Liver (tissue), 9 donors: Measurements from ENCODE around the gene ARMC9. TPM values are rescaled to one million over a fixed set of nuclear protein-coding genes. Genes with fewer than 3 reads are reported as not detected.
"Not testable (repeated sequence)": the region's sequence is repeated elsewhere in the genome, so short reads cannot be mapped to it uniquely, and the experiment has no call there.

ENCODE experiments used
- DNase-seq: peaks from one replicate; pipeline ENCODE4 v3.0.0-alpha.2; 2017; ENCODE audit warnings: low spot score
- H3K27ac ChIP-seq, 2 donors: one replicate each; pipeline ENCODE4 v1.7.0; 2013; ENCODE audit warnings: inconsistent platforms in 2 of 2, low read length in 2 of 2, control low read depth in 1 of 2, low read depth in 1 of 2, mild to moderate bottlenecking in 1 of 2
- H3K27me3 ChIP-seq, 4 donors: one replicate each; pipeline versions ENCODE4 v1.6.1 to v1.7.0; 2013; ENCODE audit warnings: low read length in 3 of 4, inconsistent platforms in 1 of 4, mild to moderate bottlenecking in 1 of 4, moderate library complexity in 1 of 4; ENCODE audit not compliant: control insufficient read depth in 4 of 4, insufficient read depth in 4 of 4
- H3K36me3 ChIP-seq, 4 donors: one replicate each; pipeline versions ENCODE4 v1.6.1 to v1.7.0; 2013; ENCODE audit warnings: low read length in 3 of 4, mild to moderate bottlenecking in 3 of 4, low read depth in 1 of 4, moderate library complexity in 1 of 4; ENCODE audit not compliant: control insufficient read depth in 4 of 4, insufficient read depth in 3 of 4
- H3K4me1 ChIP-seq, 4 donors: one replicate each; pipeline versions ENCODE4 v1.6.1 to v1.7.0; 2013; ENCODE audit warnings: low read length in 3 of 4, mild to moderate bottlenecking in 3 of 4, moderate library complexity in 1 of 4; ENCODE audit not compliant: control insufficient read depth in 4 of 4, insufficient read depth in 4 of 4
- H3K4me3 ChIP-seq, 3 donors: one replicate each; pipeline versions ENCODE4 v1.6.1 to v1.7.0; 2013; ENCODE audit warnings: low read length in 3 of 3, control low read depth in 1 of 3, low read depth in 1 of 3, mild to moderate bottlenecking in 1 of 3
- H3K9ac ChIP-seq, 2 donors: one replicate each; pipeline ENCODE4 v1.7.0; 2013; ENCODE audit warnings: low read length in 2 of 2, mild to moderate bottlenecking in 2 of 2, moderate library complexity in 2 of 2, control low read depth in 1 of 2, low read depth in 1 of 2
- H3K9me3 ChIP-seq, 4 donors: one replicate each; pipeline versions ENCODE4 v1.6.1 to v1.7.0; 2013; ENCODE audit warnings: low read length in 3 of 4; ENCODE audit not compliant: control insufficient read depth in 4 of 4
- EGR1 ChIP-seq, 2 donors: IDR thresholded peaks; 2 replicates each; pipeline ENCODE4 v1.6.1; 2016 to 2018; ENCODE audit warnings: antibody characterized with exemption in 2 of 2, low read depth in 2 of 2
- FOXA1 ChIP-seq: IDR thresholded peaks from 2 replicates; pipeline ENCODE4 v1.6.1; 2016; ENCODE audit warnings: antibody characterized with exemption
- FOXA2 ChIP-seq: IDR thresholded peaks from 2 replicates; pipeline ENCODE4 v1.6.1; 2016; ENCODE audit warnings: antibody characterized with exemption
- GABPA ChIP-seq, 2 donors: IDR thresholded peaks in 1 of 2; conservative IDR thresholded peaks in 1 of 2; 2 replicates each; pipeline ENCODE4 v1.6.1; 2016; ENCODE audit warnings: antibody characterized with exemption in 2 of 2, mild to moderate bottlenecking in 1 of 2, moderate library complexity in 1 of 2
- HNF4A ChIP-seq, 2 donors: conservative IDR thresholded peaks; 2 replicates each; pipeline ENCODE4 v1.6.1; 2016; ENCODE audit warnings: antibody characterized with exemption in 2 of 2, mild to moderate bottlenecking in 2 of 2
- HNF4G ChIP-seq: IDR thresholded peaks from 2 replicates; pipeline ENCODE4 v1.6.1; 2016; ENCODE audit warnings: antibody characterized with exemption
- JUND ChIP-seq, 2 donors: IDR thresholded peaks; 2 replicates each; pipeline ENCODE4 v1.6.1; 2016; ENCODE audit warnings: antibody characterized with exemption in 2 of 2
- NR2F2 ChIP-seq: IDR thresholded peaks from 2 replicates; pipeline ENCODE4 v1.6.1; 2016; ENCODE audit warnings: antibody characterized with exemption
- RAD21 ChIP-seq, 2 donors: IDR thresholded peaks; 2 replicates each; pipeline ENCODE4 v1.6.1; 2016; ENCODE audit warnings: antibody characterized with exemption in 2 of 2, mild to moderate bottlenecking in 2 of 2
- RXRA ChIP-seq, 2 donors: IDR thresholded peaks; 2 replicates each; pipeline ENCODE4 v1.6.1; 2017 to 2018; ENCODE audit warnings: antibody characterized with exemption in 2 of 2, mild to moderate bottlenecking in 1 of 2
- SP1 ChIP-seq: IDR thresholded peaks from 2 replicates; pipeline ENCODE4 v1.6.1; 2018; ENCODE audit warnings: antibody characterized with exemption, mild to moderate bottlenecking
- TAF1 ChIP-seq: conservative IDR thresholded peaks from 2 replicates; pipeline ENCODE4 v1.6.1; 2016; ENCODE audit warnings: antibody characterized with exemption, mild to moderate bottlenecking
- YY1 ChIP-seq: IDR thresholded peaks from 2 replicates; pipeline ENCODE4 v1.6.1; 2016; ENCODE audit warnings: antibody characterized with exemption, mild to moderate bottlenecking
- WGBS: extraction: QIAGEN DNeasy Blood & Tissue Kit; methylation state at CpG from one replicate; pipeline ENCODE4 v1.1.7; 2013; 5-methylcytosine and 5-hydroxymethylcytosine counted together
- polyA plus RNA-seq, 2 donors: library from polyadenylated mRNA; stranded (reverse) in 1 of 2; unstranded in 1 of 2; fragments of 200-250 nt in 1 of 2; fragments of >200 nt in 1 of 2; fragmentation: Nextera tagmentation in 1 of 2; extraction: Ambion mirVana in 1 of 2; gene quantifications; one replicate each; pipeline versions ENCODE4 v1.2.1 to v1.2.3, GENCODE V29; 2013 to 2015
- total RNA-seq, 2 donors: library from RNA; depleted of rRNA; stranded (reverse); fragments of >200 nt; gene quantifications; one replicate each; pipeline ENCODE4 v1.2.3, GENCODE V29; 2014
- TF ChIP-seq, protein P1 (sequence below): IDR thresholded peaks from 2 replicates; pipeline ENCODE4 v1.6.1; 2016; ENCODE audit warnings: antibody characterized with exemption
- TF ChIP-seq, protein P2 (sequence below): IDR thresholded peaks from 2 replicates; pipeline ENCODE4 v1.6.1; 2016; ENCODE audit warnings: antibody characterized with exemption
- TF ChIP-seq, protein P3 (sequence below): IDR thresholded peaks from 2 replicates; pipeline ENCODE4 v1.6.1; 2016; ENCODE audit warnings: antibody characterized with exemption, mild to moderate bottlenecking
- donor health status: healthy.
- donor health status: healthy.
- donor health status: healthy.
- donor health status: healthy.
- donor health status: healthy.

Gene ARMC9
- total and polyA plus RNA-seq, 4 donors = 1.1 to 2.3 (median 1.8) TPM

DNA sequence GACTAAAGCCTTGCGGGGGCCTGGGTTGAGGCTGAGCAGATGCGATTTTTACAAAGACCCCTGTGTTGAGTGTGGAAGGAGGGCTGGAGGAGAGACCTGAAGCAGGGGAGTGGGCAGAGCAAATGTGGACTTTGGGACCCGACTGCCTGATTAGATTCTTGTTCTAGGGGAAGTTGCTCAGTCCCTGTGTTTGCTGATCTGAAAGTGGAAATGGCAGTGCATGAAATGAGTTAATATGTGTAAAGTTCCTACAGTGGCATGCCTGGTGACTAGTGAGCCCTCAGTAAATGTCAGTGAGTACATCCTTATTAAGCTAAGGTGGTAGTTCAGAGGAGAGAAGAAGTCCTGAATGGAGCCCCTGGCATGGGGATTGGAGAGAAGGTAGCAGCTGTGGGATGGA, 52.3 kb downstream of the ARMC9 start:
- H3K36me3 ChIP-seq = no peaks in the 10 kb centered on the region
- no peaks in the 10 kb centered on the region for H3K4me1 ChIP-seq
- WGBS = 82% methylated on average over 3 of the region's 3 CpGs
- no peak overlapping the region for H3K27ac ChIP-seq
- H3K9ac ChIP-seq = no peak overlapping the region
- DNase-seq = no peak
- H3K9me3 ChIP-seq = no peaks in the 10 kb centered on the region
- no peaks in the 10 kb centered on the region for H3K27me3 ChIP-seq
- TF ChIP-seq RXRA (IDR thresholded peaks at IDR 0.05) (no peak), HNF4A (conservative IDR thresholded peaks at IDR 0.05) (no peak), JUND (IDR thresholded peaks at IDR 0.05) (no peak), FOXA2 (no peak), NR2F2 (no peak), EGR1 (IDR thresholded peaks at IDR 0.05; ENCODE audit: low read depth in 2 of 2) (no peak), SP1 (no peak), TAF1 (no peak), GABPA (IDR thresholded peaks at IDR 0.05 in 1 of 2, conservative IDR thresholded peaks at IDR 0.05 in 1 of 2) (no peak), YY1 (no peak)
- TF ChIP-seq, protein P1, sequence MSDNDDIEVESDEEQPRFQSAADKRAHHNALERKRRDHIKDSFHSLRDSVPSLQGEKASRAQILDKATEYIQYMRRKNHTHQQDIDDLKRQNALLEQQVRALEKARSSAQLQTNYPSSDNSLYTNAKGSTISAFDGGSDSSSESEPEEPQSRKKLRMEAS = no peak
- TF ChIP-seq, protein P2, sequence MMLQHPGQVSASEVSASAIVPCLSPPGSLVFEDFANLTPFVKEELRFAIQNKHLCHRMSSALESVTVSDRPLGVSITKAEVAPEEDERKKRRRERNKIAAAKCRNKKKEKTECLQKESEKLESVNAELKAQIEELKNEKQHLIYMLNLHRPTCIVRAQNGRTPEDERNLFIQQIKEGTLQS = no peak
- H3K4me3 ChIP-seq = no peak overlapping the region

DNA sequence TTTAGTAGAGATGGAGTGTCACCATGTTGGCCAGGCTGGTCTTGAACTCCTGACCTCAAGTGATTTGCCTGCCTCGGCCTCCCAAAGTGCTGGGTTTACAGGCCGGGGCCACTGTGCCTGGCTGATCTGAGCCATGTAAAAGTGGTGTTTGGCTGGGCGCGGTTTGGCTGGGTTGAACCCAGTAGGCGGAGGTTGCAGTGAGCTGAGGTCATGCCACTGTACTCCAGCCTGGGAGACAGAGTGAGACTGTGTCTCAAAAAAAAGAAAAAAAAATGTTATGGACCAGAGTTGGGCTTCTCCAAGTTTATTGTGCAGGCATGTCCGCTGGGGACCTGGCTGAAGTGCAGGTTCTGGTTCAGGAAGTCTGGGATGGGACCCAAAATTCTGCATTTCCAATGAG, 54.9 kb downstream of the ARMC9 start:
- H3K36me3 ChIP-seq, H3K4me1 ChIP-seq, H3K9me3 ChIP-seq, H3K9ac ChIP-seq, DNase-seq, H3K4me3 ChIP-seq, H3K27ac ChIP-seq, H3K27me3 ChIP-seq: not testable (repeated sequence)
- WGBS = 90% methylated on average over 6 of the region's 6 CpGs

DNA sequence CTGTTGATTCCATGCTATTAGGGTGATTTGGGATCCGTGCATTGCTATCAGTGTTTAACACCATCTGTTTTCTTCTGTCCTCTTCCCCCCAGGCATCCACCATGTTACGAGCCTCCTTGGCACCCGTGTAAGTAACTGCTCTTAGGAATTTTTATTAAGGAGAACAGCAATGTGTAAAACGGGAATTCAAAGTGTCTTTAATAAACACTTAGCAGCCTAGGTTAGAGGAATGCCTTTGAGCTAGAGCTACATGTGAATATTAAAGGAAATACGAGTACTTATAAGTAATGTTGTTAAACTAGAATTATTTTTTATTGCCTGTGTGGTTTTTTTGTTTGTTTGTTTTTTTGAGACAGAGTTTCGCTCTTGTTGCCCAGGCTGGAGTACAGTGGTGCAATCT, 58.1 kb downstream of the ARMC9 start:
- Histone ChIP-seq H3K4me1 (no peaks in the 10 kb centered on the region), H3K27me3 (no peaks in the 10 kb centered on the region), H3K4me3 (no peak overlapping the region), H3K9me3 (no peaks in the 10 kb centered on the region), H3K9ac (no peak overlapping the region), H3K36me3 (no peaks in the 10 kb centered on the region), H3K27ac (no peak overlapping the region)
- WGBS = 89% methylated on average over 6 of the region's 6 CpGs
- TF ChIP-seq FOXA2 (no peak), YY1 (no peak)
- no peak for DNase-seq

DNA sequence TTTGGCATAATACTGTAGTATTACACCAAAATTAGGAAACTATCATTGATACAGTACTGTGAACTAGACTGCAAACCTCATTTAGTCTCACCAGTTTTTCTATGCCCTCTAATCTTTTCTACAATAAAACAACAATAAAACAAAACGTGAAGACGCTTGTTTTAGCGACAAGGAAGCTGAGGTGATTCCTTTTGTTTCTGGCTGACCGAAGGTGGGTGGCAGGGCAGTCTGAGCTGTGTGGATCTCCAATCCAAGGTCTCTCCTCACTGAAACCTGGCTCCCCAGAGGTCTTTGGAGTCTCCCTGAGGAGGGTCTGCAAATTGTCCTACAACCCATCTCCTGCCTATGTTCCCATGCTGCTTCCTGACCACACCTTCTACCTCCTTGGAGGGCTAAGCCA, 59.3 kb downstream of the ARMC9 start:
- no peaks in the 10 kb centered on the region for H3K9me3 ChIP-seq
- whole genome bisulfite sequencing = 85% methylated on average over 4 of the region's 4 CpGs
- DNase-seq = no peak
- no peaks in the 10 kb centered on the region for H3K27me3 ChIP-seq
- no peak overlapping the region for H3K4me3 ChIP-seq
- H3K27ac ChIP-seq = no peak overlapping the region
- H3K36me3 ChIP-seq = peaks cover 0 to under 1% (median 0%) of the 10 kb centered on the region in 4 donors
- no peaks in the 10 kb centered on the region for H3K4me1 ChIP-seq
- TF ChIP-seq SP1 = no peak
- TF ChIP-seq FOXA2 = no peak
- TF ChIP-seq, protein P1 = no peak
- no peak for TF ChIP-seq RAD21 (IDR thresholded peaks at IDR 0.05)
- TF ChIP-seq YY1 = no peak
- no peak for TF ChIP-seq HNF4G
- TF ChIP-seq GABPA (IDR thresholded peaks at IDR 0.05 in 1 of 2, conservative IDR thresholded peaks at IDR 0.05 in 1 of 2) = no peak
- TF ChIP-seq JUND (IDR thresholded peaks at IDR 0.05) = no peak
- TF ChIP-seq HNF4A (conservative IDR thresholded peaks at IDR 0.05) = no peak
- TF ChIP-seq NR2F2 = no peak
- TF ChIP-seq FOXA1 = no peak
- no peak for TF ChIP-seq RXRA (IDR thresholded peaks at IDR 0.05)
- no peak for TF ChIP-seq EGR1 (IDR thresholded peaks at IDR 0.05; ENCODE audit: low read depth in 2 of 2)
- TF ChIP-seq, protein P3, sequence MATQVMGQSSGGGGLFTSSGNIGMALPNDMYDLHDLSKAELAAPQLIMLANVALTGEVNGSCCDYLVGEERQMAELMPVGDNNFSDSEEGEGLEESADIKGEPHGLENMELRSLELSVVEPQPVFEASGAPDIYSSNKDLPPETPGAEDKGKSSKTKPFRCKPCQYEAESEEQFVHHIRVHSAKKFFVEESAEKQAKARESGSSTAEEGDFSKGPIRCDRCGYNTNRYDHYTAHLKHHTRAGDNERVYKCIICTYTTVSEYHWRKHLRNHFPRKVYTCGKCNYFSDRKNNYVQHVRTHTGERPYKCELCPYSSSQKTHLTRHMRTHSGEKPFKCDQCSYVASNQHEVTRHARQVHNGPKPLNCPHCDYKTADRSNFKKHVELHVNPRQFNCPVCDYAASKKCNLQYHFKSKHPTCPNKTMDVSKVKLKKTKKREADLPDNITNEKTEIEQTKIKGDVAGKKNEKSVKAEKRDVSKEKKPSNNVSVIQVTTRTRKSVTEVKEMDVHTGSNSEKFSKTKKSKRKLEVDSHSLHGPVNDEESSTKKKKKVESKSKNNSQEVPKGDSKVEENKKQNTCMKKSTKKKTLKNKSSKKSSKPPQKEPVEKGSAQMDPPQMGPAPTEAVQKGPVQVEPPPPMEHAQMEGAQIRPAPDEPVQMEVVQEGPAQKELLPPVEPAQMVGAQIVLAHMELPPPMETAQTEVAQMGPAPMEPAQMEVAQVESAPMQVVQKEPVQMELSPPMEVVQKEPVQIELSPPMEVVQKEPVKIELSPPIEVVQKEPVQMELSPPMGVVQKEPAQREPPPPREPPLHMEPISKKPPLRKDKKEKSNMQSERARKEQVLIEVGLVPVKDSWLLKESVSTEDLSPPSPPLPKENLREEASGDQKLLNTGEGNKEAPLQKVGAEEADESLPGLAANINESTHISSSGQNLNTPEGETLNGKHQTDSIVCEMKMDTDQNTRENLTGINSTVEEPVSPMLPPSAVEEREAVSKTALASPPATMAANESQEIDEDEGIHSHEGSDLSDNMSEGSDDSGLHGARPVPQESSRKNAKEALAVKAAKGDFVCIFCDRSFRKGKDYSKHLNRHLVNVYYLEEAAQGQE = no peak
- no peak overlapping the region for H3K9ac ChIP-seq
